Amniotic epithelial cell (primary cell): ENCODE results near the gene ABCC3.

Experiments
- DNase-seq: peaks from one replicate; pipeline ENCODE4 v3.0.0-alpha.2; 2010; ENCODE audit warnings: low read depth

Gene ABCC3

DNA sequence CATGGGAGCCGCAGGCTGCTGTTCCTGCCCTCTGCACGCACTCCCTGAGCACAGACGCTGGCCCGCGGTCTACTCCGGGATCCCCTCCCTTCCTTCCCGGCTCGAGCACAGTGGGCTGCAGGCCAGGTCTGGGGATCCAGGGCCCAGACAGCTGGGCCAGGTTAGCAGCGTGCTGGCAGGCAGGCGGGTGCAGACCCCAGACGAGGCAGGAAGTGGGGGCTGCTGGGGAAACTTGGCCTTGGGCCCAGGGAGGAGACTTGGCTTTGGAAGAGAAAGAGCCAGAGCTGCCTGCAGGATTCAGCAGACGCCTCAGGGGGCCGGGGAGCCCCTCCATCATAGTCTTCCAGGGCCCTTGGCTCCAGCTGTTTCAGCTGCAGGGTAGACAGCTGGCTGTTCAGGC is 30.2 kb upstream of the ABCC3 start:
- DNase-seq, result peak; percentile 41

DNA sequence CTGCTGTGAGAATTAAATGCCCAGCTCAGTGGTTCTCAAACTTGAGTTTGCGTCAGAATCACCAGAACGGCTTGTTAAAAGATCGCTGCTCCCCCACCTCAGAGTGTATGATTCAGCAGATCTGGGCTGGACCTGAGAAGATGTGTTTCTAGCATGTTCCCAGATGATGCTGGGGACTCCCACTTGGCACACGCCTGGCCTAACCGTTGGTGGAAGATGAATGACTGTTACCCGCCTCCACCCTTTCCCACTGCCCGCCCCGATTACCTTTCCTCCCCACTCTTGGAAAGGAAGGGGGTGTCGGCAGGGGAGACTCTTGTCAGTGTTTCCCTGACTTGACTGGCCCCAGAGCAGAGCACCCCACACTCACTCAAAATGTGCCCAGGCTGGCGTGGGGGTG is 29.3 kb upstream of the ABCC3 start:
- peak; percentile 76 for DNase-seq

DNA sequence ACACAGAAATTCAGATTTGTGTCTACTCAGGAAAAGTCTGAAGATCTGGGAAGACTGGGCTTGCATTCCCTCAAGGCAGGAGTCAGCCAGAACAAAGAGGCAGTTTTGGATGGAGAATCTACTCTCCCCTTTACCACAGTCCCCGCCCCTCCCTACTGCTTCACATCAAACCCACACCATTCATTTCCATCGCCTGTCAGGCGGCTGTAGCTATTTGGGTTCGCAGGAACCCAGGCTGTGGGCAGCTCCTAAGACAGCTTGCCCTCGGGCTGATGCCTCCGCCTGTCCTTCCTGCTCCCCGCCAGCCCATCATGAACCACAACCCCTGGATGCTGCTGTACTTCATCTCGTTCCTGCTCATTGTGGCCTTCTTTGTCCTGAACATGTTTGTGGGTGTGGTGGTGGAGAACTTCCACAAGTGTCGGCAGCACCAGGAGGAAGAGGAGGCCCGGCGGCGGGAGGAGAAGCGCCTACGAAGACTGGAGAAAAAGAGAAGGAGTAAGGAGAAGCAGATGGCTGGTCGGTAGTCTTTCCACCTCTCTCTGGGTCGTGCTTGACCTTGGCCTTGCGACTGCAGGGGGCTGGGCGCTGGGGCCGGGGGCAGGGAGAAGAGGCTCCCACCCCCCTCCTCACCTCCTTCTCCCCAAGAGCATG is 27.0 kb upstream of the ABCC3 start:
- no peak for DNase-seq

DNA sequence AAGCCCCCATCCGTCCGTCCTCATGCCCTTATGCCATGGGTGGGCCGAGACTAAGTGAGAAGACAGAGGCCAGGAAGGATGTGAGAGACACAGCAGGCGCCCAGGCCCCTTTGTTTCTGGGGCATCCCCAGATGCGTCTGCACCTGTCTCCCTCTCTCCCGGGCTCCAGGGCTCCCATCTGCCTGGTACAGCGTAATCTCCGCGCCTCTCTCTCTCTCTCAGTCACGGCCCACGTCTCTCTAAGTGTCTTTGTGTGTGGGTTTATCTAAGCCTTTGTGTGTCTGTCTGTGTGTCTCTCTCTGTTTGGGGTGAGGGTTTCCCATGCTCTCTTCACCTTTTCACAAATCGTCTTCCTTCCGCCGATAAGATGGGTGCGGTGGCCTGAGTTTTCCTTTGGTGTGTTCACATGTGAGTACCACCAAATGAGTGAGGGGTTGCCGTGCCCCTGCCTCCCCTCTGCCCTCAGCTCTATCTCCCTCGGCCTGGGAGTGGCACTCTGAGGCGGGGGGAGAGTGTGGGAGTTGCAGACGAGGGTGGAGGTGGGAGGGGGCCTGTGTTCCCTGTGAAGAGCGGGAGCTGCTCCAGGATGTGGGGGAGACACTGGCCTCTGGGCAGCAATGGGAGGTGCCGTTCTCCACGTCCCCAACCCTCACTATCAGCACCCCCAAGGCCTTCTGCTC is 25.8 kb upstream of the ABCC3 start:
- no peak for DNase-seq

DNA sequence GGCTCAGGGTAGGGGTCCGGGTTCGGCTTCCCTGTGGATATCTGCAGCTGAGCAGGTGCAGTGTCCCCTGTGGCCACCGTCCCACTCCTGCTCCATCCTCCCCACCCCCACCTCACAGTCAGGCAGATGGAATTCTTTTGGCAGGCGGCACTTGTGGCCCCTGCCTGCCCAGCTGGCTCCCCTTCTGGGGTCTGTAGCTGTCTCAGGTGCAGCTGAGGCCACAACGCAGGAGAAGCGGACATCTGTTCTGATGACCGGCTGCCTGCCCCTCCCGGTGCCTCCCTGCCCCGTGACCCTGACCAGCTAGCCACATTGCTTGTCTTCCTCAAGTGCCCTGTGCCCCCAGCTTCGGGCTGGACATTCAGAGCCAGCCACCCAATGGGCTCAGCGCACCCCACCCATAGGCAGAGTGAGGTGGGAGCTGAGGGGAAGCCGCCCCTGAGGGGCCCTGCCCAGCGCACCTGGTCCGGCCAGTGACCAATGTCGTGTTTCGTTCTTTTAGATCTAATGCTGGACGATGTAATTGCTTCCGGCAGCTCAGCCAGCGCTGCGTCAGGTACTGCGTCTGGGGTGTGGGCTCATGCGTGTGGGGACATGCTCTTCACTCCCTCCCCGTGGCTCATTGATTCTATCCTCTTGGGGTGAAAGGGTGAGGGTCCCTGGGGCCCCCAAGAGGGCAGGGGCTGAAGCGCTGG is 25.2 kb upstream of the ABCC3 start:
- DNase-seq, result no peak

DNA sequence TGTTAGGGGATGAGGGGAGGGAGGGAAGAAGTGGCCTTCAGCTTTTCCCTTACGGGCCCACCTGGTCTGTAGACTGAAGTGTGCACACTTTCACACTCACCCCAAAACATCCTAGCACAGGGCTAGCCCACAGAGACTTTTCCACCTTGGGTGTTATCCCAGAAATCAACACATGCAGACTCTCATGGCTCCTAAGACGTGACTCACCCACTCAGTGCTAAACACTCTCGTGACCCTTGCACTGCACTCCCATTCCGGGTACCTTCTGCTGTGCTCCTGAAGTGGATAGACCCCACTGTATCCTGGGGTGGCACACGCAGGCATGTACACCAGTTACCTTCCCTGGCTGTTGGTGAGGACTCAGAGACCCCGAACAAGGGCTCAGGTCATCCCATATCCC is 23.0 kb upstream of the ABCC3 start:
- no peak for DNase-seq

DNA sequence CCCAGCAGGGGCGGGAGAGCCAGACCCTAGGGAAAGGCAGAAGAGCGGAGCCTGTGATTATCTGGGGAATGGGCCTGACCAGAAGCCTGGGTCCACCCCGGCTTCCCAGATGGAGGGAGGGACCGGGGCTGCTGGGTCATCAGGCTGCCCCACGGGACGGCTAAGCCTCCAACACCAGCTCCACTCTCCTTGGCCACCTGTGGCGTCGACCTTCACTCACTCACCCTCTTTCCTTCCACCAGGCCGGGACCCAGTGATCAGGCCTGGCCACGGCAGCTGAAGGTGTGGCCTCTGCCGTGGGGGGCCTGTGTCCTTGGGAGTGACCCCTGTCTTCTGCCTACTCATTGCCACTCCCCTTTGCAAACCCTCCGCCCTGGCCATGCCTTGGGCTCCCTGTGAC is 22.4 kb upstream of the ABCC3 start:
- DNase-seq, result no peak

DNA sequence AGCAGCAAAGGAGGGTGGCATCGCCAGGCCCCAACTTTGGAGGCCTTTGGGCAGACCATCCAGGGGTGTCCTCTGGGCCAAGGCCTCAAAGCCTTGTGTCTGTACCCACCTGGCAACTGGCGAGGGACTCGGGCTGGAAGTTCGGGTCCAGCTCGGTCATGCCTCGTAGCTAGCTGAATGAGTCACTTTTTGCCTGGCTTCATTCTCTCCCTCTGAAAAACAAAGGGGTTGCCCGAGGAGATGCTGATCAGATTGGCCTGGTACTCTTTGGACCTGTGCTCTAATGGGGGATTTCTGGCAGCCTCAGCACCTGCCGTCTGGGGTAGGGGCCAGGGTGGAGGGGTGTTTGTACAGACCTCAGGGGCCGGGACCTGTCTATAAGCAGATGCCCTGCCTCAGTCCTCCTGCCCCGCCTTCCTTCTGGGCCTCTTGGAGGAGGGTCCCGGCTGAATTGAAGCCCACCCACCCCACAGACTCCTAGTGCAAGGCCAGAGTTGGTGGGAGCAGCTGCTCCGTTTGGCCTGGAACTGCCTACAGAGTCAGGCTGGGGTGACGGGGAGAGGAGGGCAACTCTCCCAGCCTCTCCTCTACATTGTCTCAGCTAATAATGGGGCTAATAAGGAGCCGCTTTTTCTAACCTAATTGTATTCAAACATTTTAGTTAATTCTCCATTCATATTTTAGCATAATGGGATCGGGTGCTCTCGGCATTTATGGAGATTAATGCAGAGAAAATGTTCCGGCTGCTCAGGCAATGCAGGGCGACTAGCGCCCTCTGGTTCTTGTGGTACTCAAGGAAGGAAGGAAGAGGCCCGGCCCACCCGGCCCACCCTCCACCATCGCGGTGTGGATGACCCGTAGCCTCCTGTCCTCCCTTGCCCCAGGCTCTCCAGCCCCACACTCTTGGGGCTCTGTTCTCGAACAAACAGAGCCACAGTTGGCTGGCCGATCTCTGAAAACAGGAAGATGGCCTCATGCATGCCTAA is 21.4 kb upstream of the ABCC3 start:
- no peak for DNase-seq

DNA sequence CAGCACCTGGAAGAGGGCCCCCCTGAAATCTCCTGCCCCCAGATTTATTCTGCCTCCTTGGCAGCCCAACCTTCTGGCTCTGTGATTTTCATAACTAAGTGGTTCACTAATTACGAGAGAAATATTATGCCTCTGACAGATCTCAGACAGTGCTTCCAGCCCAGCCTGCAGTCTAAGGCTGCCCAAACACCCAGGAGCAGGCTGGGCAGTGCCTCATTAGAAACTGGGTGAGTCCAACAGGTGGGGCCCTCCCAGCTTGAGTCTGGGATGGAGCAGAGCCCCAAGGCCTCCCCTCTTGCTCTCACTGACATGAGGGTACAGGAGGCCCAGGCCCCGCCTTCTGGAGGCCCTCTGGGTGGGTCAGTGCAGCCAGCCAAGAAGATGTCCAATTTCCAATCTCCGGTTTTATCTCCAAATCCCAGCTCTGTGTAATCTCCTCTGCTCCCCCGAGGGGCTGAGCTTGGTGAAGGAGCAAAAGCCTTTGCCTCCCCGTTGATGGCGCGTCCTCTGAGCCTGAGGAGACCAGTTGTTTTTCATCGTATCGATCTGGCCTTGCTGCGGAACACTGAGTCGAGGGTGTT is 20.1 kb upstream of the ABCC3 start:
- DNase-seq, result no peak

DNA sequence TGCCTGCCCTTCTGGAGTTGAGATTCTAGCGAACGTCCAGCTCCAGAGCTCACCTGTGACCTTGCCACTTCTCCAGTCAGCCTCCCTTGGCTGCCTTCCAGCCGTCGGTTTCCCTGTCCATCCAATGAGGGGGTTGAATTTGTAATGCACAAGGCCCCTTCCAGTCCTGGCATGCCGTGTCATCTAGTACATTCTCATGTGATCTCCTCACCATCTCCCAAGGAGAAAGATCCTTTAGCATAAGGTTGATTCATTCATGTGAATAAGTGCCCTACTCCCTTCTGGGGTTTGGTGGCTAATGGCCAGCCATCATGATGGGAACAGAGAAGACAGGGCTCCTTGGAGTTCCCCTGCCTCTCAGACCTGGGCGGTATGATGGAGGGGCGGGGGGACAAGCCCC is 18.9 kb upstream of the ABCC3 start:
- DNase-seq, result no peak

DNA sequence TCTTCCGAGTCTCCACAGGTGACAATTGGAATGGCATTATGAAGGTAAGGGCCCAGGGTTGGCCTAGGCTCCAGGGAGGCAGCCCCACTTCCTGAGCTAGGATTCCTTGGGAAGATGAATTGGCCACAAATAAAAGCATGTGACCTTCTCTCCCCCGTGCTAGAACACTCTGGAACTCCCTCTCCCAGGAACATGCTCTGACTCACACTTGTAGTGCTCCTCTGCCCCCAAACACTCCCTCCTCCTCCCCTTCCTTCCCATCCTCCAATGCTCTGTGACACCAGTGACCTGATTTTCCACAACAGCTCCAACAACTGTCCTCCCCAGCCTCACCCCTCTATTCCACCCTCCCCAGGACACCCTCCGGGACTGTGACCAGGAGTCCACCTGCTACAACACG is 16.4 kb upstream of the ABCC3 start:
- peak; percentile 88 for DNase-seq

DNA sequence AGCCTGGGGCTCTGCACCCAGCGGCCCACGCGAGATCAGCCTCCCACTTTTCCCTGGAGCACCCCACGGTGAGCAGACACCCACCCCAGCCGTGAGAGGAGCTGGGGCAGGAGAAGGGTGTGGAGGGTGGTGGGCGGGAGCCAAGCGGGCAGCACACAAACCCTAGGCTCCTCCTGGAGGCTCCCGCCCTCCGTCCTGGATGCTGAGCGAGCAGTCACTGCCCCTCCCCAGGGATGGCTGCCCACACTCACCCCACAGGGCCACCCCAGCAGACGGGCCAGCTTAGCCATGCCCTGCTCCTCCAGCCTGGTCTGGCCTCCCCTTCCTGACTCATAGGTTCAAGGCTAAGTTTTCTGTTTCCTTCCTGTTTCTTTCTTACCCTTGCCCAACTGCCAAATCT is 15.7 kb upstream of the ABCC3 start:
- peak; percentile 35 for DNase-seq

DNA sequence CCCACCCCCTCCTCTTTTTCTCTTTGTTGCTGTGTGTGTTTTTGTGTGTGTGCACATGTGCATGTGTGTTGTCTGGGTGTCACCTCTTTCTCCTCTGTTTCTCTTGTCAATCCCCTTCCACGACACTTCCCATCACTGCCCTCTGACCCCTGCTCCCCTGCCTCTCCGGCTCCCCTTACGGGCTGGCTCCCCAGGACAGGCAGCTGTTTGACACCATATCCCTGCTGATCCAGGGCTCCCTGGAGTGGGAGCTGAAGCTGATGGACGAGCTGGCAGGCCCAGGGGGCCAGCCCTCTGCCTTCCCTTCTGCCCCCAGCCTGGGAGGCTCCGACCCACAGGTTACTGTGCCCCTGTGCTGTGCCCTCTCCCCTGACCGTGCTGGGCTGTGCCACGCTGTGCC is 15.2 kb upstream of the ABCC3 start:
- no peak for DNase-seq

DNA sequence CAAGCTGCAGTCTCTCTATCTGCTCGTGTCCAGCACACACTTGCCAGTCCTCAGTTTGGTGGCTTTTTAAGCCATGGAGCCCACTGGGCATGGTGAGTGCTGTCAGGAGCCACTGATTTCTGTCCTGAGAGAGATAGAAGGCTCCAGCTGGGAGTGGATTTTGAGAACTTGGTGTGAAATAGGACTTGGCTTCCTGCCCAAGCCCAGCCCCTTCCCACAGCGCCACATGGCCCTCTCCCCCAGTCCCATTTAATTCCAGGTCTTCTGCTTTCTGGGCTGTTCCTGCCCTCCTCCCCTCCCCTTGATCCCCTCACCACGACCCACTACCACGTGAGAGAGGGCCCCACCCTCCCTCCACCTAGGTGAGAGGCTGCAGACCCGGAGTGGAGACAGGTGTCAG is 14.4 kb upstream of the ABCC3 start:
- no peak for DNase-seq

DNA sequence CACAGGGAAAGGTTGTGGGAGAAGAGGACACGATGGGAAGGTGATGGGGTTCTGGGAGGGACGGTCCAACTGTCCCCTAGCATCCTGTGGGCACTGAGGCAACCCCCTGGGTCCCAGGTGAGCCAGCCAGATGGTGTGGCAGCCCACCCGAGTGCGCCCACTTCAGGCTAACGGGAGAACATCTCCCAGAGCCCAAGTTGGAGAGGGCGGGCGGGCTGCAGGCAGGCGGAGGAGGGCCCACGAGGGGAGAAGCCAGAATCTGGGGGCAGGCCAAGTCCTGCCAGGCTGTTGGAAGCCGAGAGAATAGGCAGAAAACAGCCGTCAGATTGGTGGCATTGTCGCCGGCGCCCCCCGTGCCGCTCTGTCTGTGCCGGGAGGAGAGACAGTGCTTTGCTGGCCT is 13.8 kb upstream of the ABCC3 start:
- DNase-seq, result no peak

DNA sequence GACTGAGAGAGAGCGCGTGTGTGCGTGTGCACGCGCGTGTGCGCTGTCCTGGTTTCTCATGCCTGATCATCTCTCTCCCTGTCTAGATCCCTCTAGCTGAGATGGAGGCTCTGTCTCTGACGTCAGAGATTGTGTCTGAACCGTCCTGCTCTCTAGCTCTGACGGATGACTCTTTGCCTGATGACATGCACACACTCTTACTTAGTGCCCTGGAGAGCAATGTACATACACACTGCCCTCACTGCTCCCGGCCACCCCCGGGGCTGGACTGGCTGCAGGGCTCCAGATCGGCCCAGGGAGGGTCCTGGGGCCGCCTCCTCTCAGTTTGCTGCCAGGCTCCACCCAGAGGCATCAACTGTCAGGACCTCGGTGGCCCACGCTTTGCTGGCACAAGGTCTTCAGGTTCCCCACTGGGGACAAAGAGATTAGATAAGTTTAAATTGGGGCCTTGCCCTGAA is 13.1 kb upstream of the ABCC3 start:
- DNase-seq, result peak; percentile 74

DNA sequence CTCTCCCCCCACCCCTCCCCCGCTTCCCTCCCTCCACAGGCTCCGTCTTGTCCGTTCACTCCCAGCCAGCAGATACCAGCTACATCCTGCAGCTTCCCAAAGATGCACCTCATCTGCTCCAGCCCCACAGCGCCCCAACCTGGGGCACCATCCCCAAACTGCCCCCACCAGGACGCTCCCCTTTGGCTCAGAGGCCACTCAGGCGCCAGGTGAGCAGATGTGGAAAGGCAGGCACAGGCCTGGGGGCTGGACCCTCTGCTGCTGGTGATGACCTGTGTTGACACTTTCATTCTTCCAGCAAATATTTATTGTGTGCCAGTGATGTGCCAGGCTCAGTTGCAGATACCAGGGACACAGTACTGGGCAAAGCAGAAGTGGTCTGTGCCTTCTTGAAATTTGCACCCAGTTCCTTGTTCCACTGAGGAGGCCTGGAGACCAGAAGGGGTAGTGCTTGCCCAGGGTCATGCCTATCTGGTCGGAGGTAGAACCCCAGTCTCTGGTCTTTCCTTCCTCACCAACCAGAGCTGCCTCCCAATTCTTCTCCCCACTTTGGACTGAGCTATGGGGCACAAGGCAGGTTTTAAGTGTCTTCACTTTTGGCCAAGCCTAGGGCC is 10.3 kb upstream of the ABCC3 start:
- DNase-seq, result no peak

DNA sequence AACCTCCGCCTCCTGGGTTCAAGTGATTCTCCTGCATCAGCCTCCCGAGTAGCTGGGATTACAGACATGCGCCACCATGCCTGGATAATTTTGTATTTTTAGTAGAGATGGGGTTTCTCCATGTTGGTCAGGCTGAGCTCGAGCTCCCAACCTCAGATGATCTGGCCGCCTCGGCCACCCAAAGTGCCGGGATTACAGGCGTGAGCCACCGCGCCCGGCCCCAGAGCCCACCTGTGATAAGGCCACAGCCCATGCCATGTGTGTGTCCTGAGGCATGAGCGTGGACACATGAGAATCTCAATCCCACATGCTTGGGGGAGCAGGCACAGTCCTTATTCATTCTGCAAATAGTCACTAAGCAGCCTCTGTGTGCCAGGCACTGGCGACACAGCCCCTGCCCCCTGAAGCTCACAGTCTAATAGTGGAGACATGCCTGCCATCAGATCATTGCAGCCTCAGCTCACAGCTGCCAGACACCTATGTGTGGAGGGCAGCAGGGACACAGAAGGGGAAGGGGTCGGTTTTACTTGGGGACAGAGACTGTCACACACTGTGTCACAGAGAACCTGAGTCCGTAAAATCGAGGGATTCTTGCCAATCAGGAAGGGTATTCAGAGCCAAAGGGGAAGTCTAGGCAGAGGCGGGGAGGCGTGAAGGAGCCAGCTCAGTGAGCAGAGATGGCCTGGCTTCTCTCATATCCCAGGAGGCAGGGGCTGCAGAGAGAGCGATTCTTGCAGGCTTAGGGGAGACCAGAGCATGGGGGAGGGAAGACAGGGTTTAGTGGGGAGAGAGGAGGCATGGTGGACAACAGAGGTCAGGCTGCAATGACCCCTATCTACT is 9.4 kb upstream of the ABCC3 start:
- no peak for DNase-seq

DNA sequence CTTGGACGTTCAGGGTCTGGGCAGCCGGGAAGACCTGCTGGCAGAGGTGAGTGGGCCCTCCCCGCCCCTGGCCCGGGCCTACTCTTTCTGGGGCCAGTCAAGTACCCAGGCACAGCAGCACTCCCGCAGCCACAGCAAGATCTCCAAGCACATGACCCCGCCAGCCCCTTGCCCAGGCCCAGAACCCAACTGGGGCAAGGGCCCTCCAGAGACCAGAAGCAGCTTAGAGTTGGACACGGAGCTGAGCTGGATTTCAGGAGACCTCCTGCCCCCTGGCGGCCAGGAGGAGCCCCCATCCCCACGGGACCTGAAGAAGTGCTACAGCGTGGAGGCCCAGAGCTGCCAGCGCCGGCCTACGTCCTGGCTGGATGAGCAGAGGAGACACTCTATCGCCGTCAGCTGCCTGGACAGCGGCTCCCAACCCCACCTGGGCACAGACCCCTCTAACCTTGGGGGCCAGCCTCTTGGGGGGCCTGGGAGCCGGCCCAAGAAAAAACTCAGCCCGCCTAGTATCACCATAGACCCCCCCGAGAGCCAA is 8.6 kb upstream of the ABCC3 start:
- DNase-seq, result peak; percentile 70
